Renal cortical epithelial cell (primary cell): ENCODE data around the gene MBNL2. TPM values are rescaled to one million over a fixed set of nuclear protein-coding genes. Genes with fewer than 3 reads are reported as not detected.

Experiments
- DNase-seq: peaks from one replicate; pipeline ENCODE4 v3.0.0-alpha.2; 2011; ENCODE audit warnings: low read depth
- total RNA-seq: library from RNA; depleted of rRNA; stranded (reverse); fragments of >200 nt; gene quantifications from 2 replicates; pipeline ENCODE4 v1.2.3, GENCODE V29; 2014

The MBNL2 gene
- total RNA-seq, 1 donor from 2014 or later: 124 TPM

- DNase-seq: no peak
These were observed 10.1 kb upstream of the MBNL2 start for GRCh38 chr13:97212004-97212403.

DNA sequence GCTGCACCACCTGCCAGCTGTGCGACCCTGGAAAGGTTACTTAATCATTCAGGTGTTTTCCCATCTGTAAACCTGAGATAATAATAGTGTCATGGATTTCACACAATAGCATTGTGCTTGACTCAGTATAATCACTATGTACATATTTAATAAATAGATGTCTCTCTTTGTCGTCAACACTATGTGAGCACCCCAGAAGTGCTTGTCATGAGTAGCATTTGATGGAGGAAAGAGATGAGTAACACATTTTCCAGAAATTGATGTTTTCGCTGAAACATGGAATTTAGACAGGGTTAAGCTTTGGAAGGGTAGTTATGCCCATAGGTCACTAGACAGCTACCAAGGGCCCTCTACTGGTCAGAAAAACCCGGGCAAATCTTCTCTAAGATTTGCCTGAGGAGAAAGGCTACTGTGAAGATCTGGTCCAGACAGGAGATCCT is 9.5 kb upstream of the MBNL2 start:
- DNase-seq: peak; percentile 23

GRCh38 chr13:97214921-97215320 is 7.2 kb upstream of the MBNL2 start:
- no peak for DNase-seq

- no peak for DNase-seq
These were observed 6.8 kb upstream of the MBNL2 start for GRCh38 chr13:97215325-97215724.

- no peak for DNase-seq
These were observed 2.9 kb upstream of the MBNL2 start for GRCh38 chr13:97219226-97219625.

- no peak for DNase-seq
These were observed 1.8 kb upstream of the MBNL2 start for GRCh38 chr13:97220151-97220900.

DNA sequence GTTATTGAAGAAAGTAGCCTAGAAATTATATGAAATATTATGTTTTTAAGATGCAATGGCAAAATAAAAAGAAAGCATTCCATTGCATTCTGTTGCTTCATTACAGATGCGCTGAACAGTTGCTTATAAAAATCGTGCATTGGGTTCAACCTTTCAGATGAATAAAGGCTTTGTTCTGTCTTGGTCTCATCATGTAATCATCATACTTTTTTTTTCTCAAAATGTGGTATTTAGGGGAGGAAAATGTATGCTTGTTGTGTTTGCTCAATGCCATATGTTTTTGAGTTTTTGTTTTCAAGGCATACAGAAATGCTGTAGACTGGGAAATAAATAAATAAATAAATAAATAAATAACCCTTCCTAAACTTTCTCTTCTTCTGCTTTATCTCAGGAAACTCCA is 1.1 kb upstream of the MBNL2 start:
- no peak for DNase-seq

GRCh38 chr13:97221466-97221865 is 667 bp upstream of the MBNL2 start:
- DNase-seq: no peak

DNA sequence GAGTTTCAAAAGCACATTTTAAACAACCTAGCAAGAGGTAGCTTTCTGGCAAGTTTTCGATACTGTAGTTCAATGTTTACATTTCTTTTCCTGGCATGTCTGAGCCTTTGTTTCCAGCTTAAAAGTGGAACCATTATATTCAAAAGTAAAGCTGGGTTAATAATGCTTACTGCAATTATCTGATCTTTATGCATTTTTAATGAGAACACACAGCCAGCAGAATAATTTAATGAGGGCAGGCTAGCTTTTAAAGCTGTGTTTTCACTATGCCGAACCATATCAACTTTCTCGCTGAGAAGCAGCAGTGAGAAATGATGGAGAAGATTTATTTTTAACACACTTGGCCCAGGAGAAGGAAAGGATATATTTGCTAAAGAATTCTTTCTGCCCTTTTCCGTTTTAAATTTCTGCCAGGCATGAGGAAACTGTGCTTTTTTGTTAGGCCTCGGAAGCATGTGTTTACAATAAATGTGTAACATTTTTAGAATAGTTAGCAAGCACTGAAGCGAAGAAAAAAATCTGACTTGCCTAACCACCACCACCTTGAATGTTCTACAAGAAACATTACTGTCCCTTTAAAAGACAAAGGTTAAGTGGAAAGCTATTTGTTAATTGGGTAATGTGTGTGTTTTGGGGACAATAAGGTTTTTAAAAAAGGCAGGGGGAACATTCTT is 1.0 kb downstream of the MBNL2 start:
- DNase-seq: peak; percentile 95

DNA sequence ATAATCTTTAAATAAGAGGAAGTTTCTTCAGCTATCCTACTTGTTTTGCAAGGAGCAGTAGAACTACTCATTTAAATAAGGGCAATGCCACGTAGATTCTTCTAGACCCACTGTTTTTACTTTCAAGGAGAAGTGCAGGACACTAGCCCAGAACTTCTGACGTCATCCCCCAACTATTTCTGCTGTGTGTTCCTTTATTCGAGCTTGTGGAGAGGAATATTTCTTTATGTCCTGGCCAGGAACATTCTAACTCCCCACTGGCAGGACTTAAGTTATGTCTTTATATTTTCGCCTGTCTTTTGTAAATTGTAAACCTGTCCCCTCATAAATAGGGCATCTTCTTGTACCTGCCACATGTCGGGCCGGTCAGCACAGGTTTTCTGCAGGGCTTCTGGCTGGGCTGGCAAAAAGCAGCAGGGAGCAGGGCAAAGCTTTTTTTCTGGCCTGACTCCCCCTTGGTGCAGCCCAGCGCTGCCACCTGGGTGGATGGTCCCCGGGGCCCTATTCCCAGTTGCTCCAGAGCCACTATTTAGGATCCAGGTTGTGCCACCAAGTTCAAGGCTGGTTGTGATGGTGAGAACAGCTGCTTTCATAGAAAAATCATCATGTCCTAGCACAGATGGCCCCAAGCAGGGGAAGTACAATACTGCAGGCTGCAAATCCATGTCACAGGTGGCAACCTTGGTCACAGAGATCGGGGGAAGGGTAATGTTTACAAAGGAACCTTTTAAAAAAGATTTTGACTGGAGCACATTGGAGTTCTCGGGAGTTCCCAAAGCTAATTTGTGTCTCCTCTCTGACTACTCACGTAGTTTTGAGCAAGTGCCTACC is 1.8 kb downstream of the MBNL2 start:
- DNase-seq: peak; percentile 94

DNA sequence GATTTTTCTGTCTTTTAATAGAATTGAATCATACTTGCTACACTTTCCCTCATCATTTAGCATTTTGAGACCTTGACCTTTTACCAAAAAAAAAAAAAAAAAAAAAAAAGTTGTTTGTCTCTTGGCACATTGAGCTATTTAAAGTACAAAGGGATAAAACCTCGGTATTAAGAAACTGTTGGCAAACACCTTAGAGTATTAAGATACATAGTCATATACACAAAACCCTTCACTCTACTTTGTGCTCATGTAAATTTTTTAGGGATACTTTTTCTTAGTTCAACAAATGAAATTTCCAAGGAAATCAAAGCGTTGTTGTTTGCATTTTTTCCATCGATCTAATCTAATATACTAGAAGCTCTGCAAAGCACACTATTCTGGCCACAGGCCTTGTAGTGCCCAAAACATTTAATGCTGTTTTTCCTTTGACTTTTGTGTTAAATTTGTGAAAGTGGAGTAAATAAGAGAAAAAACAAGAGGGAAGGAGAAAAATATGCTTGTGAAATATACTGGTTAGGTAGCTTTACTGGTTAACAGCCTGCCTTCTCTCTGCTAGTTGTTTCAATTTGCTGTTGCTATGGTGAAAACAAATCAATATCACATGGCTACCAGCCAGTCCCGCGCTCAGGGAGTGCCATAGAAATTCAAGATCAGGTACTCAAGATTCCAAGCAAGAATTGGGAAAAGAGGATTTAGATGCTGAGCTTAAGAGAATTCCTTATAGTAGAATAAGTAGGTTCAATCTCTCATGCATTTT is 2.6 kb downstream of the MBNL2 start:
- DNase-seq: peak; percentile 86

GRCh38 chr13:97225533-97225932 is 3.4 kb downstream of the MBNL2 start:
- DNase-seq: peak; percentile 15

GRCh38 chr13:97226013-97226412 is 3.9 kb downstream of the MBNL2 start:
- no peak for DNase-seq

DNA sequence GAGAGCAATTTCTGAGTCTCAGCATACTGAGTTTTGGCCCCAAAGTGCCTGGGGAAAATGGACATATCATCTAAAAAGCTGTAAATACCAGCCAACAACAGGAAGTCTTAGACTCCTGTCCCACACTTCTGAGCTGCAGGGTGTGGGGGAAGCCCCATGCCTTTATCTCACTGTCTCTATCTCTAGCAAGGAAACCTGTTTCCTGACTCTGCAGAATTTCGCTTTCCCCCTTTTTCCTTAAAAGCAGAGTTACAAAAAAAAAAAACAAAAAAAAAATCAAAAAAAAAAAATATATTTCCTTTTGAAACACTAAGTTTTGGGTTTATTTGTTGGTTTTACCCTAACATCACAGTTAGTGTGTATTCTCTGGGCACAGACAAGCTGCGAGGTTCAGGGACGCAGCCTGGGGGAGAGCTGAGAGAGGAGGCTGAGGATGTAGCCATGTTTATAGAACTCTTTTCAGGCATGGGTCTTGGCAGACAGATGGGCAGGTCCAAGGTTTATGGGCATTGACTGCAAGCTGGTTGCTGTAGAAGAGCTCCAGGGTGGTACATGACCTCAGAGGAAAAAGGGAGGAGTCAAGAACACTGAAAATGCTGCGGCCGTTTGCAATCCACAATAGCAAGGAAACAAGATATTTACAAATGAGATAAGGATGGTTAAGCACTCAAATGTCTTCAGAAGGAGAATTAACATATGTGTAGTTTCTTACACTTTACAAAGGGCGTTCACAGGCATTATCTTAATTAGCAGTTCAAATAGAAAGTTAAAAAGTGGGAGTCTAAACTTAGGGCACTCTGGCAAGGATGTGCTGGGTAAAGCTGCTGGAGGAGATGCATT is 4.9 kb downstream of the MBNL2 start:
- peak; percentile 56 for DNase-seq

DNA sequence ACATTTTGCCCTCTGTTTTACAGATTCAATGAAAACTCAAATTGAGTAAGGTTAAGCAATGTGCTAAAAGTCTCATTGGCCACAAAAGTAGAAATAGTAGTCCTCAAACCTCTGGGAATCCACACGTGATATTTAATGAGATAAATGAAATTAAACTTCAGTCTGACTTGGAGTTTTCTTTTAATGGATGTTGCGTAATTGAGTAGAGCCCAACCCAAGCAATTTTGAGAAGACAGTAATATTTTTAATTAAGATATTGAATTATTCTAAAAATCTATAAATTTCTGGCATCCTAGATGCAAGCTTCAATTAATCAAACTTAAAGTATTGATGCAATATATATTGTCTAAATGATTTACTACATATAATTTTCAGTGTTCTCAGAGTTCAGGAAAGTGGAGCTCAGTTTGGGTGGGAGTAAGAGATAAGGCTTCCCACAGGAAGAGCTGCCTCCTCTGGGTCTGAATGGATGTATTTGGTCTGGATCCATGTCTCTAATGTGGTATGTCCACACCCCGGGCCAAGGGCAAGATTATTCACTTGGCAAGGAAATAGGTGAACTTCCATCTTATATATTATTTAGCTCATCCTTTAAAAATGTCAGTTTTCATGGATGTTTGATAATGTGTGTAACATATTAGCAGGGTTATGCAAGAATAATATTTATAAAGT is 6.9 kb downstream of the MBNL2 start:
- DNase-seq: no peak

DNA sequence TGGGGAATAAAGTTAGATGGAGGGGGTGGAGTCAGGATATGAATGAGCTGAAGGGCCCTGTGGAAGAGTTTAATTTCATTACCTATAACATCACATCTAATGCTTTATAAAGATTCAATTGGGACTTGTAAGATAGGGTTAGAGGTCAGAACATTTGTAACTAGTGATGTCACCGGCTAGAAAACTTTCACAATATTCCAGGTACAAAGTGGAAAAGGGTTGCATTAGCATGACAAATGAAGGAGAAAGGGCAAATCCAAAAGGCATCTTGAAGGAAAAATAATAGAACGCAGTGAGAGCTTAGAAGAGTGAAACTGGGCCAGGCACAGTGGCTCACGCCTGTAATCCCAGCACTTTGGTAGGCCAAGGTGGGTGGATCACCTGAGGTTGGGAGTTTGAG is 7.6 kb downstream of the MBNL2 start:
- DNase-seq: peak; percentile 19

DNA sequence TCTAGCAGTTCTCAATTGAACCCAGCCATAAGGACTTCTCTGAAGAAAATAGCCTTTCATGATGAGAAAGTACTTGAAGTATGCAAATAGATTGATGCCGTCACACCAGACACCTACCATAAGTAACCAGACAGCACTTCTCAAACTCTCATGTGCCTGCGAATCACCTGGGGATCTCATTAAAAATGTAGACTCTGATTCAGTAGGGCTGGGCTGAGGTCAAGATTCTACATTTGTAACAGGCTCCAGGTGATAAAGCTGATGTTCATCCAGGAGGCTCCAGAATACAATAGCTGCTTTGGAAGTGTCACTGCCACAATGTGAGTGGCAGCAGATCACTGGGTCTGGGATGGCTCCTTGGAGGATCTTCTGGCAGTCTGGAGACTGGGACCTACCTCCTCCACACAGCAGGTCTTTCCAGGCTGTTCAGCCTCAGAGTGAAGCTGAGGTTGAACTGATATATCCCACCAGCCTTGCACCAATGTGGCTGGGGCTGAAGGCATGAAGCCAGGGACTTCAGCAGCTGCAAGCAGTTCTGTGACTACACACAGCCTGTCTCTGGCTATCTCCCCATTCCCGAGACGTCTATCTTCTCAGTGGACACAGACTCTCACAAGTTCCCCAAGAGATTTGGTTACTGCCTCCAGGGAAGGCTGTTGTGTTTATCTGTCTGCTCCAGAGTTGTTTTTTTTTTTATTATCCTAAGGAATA is 9.1 kb downstream of the MBNL2 start:
- DNase-seq: peak; percentile 30

- DNase-seq: no peak
These were observed 9.7 kb downstream of the MBNL2 start for GRCh38 chr13:97231829-97232196.

- no peak for DNase-seq
These were observed 11.4 kb downstream of the MBNL2 start for GRCh38 chr13:97233499-97233898.

DNA sequence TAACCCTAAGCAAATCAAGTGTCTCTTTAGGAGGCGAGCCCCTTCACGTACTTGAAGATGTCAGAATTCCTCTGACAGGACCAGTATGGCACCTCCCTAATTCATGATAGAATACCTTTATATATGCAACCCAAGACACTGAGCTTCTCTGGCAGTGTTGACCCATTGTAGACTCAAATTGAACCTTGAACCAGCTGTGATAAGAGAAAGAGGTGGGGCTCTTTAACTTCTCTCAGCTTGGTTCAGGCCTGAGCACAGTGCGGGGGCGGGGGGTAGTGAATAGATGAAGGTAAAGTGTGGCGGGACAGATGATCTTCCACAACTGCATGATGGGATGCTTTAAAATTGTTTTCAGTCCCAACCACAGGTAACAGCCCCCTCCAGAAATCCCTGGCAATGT is 12.1 kb downstream of the MBNL2 start:
- DNase-seq: no peak
